ENCODE measurements around the gene RASD1.

- TF ChIP-seq, protein P1, sequence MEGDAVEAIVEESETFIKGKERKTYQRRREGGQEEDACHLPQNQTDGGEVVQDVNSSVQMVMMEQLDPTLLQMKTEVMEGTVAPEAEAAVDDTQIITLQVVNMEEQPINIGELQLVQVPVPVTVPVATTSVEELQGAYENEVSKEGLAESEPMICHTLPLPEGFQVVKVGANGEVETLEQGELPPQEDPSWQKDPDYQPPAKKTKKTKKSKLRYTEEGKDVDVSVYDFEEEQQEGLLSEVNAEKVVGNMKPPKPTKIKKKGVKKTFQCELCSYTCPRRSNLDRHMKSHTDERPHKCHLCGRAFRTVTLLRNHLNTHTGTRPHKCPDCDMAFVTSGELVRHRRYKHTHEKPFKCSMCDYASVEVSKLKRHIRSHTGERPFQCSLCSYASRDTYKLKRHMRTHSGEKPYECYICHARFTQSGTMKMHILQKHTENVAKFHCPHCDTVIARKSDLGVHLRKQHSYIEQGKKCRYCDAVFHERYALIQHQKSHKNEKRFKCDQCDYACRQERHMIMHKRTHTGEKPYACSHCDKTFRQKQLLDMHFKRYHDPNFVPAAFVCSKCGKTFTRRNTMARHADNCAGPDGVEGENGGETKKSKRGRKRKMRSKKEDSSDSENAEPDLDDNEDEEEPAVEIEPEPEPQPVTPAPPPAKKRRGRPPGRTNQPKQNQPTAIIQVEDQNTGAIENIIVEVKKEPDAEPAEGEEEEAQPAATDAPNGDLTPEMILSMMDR (IDR thresholded peaks at IDR 0.05), result no peak
- no peak for TF ChIP-seq EP300 (IDR thresholded peaks at IDR 0.05)
These were observed 23.8 kb downstream of the RASD1 start for GRCh38 chr17:17472333-17472920.
